ENCODE results near the gene FSTL4.

DNA sequence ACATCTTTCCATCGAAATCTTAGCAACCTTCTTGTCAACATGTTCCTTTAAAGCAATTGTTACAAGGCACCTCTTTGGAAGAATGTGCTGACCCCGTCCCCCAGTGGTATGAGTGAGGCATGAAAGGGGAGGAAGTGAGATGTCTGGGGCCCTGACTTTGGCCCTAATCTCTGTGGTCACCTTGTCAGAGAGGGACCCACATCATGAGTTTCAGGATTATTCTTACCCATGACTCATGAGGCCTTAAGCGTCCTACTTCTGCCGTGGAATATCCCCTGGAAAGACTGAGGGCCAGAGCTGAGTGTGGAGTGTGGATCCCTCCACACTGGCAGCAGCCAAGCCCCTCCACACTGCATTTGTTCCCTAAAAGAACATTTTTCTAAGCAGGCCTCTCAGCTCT, 81.2 kb downstream of the FSTL4 start:
- TF ChIP-seq EZH2 (IDR thresholded peaks at IDR 0.05; ENCODE audit: borderline replicate concordance) = no peak
- no peak for TF ChIP-seq EZH2phosphoT487 (IDR thresholded peaks at IDR 0.05; ENCODE audit: low read depth, severe bottlenecking, unreplicated experiment)
